NCI-H446 treated with DMSO at 0.1 percent for 48 hours (cell line): ENCODE measurements around the gene MGAT1.
A peak's percentile ranks its signal among the peaks of the same experiment; 100 is the strongest.
"Not testable (repeated sequence)": the region's sequence is repeated elsewhere in the genome, so short reads cannot be mapped to it uniquely, and the experiment has no call there.

Experiments used
- DNase-seq: peaks from one replicate; lab custom pipeline; 2025; lab: John Stamatoyannopoulos, UW

MGAT1 gene

DNA sequence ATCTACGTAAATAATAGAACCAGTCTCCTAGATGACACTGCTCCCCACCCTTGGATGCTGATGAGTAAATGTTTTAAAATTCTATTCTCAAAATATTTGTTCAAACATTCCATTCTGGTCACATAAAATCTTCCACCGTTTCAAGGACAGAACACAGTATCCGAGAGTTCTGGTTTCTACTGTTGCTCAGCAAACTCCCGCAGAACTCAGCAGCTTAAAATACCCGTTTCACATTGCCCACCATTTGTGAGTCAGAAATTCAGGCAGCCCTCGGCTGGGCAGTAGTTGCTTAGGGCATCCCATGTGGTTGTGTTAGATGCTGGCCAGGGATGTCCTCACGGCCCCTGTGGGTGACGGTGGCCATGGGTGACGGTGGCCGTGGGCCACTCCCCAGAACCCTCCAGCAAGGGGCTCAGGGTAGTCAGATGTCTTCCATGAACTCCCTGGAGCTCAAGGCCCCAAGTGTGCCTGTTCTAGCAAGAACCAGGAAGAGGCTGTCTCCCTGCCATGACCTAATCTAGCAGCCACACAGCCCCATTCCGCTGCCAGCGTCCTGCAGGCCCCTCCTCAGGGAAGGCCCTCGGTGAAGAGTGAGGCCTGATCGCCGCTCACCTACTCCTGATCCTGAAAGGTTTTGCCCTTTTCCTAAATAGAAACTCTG is 17.4 kb downstream of the MGAT1 start:
- no peak for DNase-seq

DNA sequence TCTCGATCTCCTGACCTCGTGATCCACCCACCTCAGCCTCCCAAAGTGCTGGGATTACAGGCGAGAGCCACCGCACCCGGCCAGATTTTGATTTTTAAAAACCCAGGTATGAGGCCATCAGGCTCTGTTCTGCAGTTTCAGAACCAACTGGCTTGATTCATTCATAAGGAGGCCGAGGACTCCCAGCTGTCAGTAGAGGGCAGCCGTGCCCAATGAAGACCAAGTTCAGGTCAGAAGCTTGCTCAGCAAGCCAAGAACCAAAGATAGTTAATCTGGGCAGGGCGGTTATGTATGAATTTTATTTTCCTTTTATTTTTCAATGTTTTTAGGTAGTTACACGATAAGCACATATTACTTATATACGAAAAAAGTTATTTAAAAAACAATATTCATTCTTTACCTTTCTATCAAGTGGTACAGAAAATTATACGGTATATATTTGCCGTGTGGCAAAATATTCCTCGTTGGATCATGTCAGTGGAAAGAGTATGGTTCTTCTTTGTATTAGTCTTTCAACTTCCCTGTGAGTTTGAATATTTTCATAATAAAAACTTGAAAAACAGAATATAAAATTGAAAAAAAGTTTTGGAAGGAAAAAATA is 18.0 kb downstream of the MGAT1 start:
- DNase-seq = peak; percentile 45

DNA sequence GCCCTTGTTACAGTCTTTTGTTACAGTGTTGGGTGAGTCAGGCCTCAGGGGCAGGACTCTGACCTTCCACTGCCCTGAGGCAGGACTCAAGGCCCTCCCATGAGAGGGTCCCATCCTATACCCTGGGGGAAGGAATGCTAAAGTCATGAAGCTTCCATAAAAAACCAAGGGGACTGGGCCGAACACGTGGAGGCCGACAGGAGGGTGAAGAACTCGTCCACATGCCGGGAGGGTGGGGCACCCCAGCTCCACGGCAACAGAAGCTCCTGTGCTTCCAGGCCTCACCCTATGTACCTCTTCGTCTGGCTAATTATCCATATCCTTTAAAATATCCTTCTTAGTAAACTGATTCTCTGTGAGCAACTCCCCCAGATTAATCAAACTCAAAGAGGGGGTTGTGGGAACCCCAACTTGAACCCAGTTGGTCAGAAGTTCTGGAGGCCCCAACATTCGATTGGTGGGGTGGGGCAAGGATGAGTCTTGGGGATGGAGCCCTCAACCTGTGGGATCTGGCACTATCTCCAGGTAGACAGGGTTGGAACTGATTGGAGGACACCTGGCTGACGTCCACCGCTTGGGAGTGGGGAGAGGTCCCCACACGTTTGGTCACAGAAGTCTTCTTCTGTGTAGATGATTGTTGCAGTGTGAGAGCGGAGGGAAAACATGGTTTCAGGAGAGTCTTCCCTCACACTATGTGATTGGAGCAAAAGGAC is 19.1 kb downstream of the MGAT1 start:
- DNase-seq = no peak

DNA sequence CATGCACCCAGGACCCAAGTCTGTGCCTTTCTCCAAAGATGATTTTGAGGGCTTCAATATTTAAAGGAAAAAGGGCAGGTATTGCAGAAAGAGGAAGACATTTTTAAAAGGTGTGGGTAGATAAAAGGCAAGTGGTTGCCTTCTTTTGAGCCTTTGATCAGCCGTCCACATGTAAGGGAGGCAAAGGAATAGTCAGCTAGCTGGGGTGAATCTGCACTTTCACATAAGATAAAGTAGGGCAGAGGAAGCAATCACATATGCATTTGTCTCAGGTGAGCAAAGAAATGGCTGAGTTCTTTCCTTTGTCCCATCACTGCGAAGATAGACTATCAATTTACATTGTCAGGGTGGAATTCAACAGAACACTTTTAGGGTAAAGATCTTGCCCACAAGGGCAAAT is 19.9 kb downstream of the MGAT1 start:
- DNase-seq = no peak

DNA sequence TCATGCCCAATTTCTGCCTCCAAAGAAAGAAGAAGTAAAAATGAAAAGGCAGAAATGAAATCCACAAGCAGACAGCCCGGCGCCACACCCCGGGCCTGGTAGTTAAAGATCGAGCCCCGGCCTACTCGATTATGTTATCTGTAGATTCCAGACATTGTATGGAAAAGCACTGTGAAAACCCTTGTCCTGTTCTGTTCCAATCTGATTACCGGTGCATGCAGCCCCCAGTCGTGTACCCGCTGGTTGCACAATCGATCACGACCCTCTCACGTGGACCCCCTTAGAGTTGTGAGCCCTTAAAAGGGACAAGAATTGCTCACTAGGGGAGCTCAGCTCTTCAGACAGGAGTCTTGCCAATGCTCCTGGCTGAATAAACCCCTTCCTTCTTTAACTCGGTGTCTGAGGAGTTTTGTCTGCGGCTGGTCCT is 20.7 kb downstream of the MGAT1 start:
- not testable (repeated sequence) for DNase-seq

DNA sequence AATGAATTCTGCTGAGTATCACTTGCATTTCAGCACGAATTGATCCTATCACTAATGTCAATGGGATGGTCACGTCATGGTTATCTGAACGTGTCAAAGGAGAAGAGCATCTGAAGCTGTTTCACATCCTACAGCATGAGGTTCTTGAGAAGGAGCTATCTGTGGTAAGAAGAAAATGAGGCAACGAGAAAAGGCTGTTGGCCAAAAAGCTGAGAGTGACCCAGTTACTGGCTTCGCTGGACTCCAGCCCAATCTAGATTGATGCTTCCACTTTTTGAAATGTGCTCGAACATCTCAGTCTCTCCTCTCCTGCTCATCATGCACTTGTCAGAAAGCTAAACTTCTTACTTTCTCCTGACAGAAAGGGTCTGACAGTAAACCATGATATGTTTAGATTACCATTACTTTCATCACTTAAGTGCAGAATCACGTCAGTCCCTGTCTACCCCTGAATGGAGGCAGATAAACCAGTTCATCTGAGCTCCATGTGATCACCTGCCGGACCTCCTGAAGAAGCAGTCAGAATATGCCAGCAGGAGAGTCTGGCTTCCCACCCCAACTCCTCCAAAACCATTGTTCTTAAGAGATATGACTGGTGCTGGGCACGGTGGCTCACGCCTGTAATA is 22.5 kb downstream of the MGAT1 start:
- no peak for DNase-seq

DNA sequence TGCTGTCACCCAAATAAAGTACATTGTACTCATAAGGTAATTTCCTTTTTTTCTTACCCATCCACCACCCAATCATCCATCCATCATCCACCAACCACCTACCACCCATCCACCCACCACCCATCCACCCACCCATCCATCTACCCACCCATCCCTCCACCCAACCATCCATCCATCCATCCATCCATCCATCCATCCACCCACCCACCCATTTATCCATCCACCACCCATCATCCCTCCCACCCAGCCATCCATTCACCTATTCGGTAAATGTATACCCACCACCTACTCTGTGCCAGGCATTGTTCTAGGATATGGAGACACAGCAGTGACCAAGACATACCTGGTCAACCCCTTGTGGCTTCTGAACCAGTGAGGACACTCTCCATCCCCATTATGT is 25.1 kb downstream of the MGAT1 start:
- DNase-seq = no peak

DNA sequence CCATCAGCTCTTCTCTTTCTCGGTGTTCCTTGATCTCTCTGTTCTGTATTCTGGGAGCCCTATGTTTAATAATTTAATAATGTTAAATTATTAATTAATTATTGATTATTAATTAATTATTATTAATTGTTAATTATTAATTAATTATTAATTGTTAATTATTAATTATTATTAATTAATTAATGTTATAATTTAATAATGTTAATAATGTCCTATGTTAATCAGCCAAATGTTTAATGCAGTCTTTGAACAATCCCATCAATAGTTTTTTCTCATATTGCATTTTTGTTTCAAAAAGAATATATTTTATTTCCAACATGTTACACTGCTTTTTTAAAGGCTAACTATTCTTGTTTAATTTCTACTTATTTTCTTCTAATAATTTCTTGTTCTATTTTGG is 26.2 kb downstream of the MGAT1 start:
- no peak for DNase-seq

DNA sequence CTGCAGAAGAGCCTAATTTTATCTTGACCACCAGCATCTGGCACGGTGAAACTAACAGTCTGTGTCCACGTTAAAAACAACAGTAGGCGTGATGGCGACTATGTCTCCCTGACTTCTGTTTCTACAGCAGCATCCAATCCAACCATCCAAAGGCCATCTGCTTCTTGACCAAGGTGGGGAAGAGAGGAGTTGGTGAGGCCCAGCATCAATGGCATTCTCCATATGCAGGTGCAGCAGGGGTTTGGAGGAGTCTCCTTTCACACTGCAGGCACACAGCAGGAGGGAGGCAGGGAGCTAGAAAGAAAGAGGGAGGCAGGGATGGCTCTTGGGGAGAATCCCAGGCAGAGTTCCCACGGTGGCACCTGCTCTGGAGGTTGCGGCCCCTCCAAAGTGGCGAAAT is 27.0 kb downstream of the MGAT1 start:
- no peak for DNase-seq

DNA sequence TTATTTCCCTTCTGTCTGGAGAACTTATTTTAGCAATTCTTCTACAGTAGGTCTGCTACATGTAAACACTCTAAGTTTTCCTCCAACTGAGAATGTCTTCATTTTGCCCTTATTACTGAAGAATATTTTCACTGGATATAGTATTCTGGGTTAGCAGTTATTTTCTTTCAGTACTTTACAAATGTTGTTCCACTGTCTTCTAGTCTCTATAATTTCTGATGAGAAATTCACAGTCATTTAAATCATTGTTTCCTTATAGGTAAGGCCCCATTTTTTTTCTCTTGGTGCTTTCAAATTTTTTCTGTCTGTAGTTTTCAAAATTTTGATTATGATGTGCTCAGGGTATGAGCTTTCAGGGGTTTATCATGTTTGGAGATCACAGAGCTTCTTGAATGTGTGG is 30.8 kb downstream of the MGAT1 start:
- DNase-seq = no peak

DNA sequence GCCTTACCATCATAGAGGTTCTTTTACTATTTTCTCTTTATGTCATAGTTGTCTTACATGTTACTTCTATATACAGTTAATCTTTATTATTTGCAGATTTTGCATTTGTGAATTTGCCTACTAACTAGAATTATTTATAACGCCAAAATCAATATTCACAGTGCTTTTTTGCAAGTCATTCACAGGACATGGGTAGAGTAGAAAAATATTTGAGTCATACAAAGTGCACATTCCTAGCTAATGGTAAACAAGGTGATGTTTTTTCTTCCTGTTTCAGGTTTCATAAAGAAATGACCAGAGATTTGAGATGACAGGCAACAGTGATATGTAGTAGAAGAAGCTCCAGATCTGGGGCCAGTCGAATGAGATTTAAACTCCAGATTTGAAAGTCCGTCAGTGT is 32.8 kb downstream of the MGAT1 start:
- no peak for DNase-seq

DNA sequence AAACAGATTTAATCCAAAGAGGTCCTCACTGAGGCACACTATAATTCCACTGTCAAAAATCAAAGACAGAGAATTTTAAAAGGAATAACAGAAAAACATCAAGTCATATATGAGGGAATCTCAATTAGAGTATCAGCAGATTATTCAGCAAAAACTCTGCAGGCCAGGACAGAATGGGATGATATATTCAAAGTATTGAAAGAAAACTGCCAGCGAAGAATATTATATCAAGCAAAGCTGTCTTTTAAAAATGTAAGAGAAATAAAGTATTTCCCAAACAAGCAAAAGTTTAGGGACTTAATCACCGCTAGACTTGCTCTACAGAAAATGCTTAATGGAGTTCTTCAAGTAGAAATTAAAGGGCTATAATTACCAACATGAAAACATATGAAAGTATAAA is 47.0 kb downstream of the MGAT1 start:
- DNase-seq = no peak

DNA sequence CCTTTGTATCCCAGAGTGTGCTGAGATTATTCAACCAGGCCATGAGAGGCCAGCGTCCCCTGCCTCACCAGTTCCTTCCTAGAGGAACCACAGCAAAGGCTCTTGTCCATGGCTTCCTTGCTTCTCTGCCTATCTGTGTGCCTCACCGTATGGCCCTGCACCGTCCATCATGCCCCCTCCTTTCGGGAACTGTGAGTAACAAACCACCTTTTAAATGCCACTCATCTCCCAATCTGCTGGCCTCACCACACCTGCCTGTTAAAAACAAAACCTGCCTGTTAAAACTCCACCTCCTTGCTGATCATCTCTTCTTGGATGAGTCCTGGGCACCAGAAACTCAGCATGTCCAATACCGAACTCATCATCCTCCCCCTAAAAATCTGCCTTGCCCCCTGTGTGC is 58.4 kb downstream of the MGAT1 start:
- DNase-seq = no peak

DNA sequence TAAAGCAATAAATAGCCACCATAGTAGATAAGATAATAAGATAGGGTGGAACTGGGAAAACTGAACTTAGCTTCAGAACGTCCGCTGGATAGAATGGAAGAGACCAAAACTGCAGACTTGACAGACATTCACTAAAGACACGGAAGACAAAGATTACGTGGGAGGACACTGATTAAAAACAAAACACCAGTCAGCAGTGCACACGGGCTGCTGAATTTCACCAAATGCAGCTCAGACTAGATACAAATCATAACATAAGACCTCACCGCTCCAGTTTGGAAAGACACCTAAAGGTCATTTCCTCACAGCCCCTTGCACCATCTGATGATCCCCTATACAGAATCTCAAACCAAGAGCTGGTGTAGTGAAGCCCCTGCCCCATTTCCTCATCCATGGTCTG is 59.9 kb downstream of the MGAT1 start:
- DNase-seq = no peak

DNA sequence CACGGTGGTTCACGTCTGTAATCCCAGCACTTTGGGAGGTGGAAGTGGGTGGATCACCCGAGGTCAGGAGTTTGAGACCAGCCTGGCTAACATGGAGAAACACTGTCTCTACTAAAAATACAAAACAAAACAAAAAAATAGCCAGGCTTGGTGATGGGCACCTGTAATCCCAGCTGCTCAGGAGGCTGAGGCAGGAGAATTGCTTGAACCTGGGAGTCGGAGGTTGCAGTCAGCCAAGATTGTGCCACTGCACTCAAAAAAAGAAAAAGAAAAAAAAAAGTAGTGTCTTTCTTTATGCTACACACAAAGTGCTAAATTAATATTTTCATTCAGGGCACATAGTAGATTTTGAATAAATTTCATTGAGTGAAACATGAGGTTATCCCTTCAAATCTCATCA is 61.7 kb downstream of the MGAT1 start:
- DNase-seq = not testable (repeated sequence)

DNA sequence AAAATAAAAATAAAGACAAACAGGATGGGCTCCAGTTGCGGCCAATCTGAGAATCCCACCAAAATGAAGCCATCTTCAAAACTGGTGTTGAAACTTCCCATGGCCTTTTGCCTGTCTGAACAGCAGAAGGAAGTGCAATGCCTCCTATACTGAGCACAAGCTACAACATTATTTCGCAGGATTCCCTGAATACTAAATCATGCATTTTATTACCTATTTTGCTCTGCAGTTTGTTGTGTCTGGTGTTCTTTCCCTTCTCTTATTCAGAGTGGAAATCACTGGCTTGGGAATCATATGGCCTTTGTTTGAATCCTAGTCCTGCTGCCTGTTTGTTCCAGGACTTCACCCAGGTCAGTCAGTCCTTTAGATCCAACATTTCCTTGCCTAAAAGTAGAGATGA is 62.6 kb downstream of the MGAT1 start, which contains the start of gene OR2Y1:
TSS of gene OR2Y1 (minus strand) at position 101 of the 400 bp plus-strand sequence. CDS start at position 101, 0 bp downstream.
- no peak for DNase-seq

DNA sequence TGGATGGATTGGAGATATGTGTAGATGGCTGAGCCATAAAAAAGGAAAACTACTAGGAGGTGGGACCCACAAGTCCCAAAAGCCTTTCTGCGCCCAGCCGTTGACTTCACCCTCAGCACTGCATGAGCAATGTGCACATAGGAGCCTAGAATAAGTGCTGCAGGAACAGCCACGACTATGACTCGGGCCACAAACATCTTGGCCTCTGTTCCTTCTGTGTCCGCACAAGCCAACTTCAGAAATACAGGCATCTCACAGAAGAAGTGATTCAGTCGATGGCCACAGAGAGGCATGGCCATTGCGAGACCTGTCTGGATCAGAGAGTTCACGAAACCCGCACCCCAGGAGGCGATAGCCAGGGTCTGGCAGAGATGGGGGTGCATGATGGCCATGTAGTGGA is 63.3 kb downstream of the MGAT1 start:
- DNase-seq = no peak

DNA sequence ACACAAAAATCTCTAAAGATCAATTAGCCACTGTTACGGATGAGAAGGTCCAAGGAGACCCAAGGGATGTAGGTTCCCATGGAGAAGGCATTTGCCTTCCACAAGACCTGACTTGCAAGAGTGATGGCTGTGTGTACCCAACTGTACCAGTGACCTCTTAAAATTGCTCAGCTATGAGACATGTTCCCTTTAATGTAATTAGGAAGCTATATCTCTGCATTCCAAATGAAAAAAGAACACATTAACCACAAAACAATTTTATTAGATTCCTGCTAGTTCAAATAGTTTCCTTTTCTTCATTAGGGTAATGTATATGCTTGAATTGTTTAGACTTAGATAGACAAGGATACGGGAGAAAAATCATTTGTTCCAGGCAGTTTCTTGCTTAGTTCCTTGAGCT is 66.1 kb downstream of the MGAT1 start:
- DNase-seq = no peak
